Vagina (tissue), 2 donors: ENCODE data around the gene LLGL1.

Experiments
- POLR2A ChIP-seq, 2 donors: fragments of 450-650 bp; IDR thresholded peaks; one replicate each; pipeline ENCODE4 v1.6.1; 2017; ENCODE audit warnings: antibody characterized with exemption in 2 of 2, mild to moderate bottlenecking in 2 of 2, moderate library complexity in 2 of 2
- POLR2AphosphoS5 ChIP-seq, 2 donors: sonication (generic); formaldehyde crosslinking; IDR thresholded peaks; one replicate each; pipeline ENCODE4 v1.9.0; 2017; ENCODE audit warnings: antibody characterized with exemption in 2 of 2, mild to moderate bottlenecking in 2 of 2, low read depth in 1 of 2; ENCODE audit not compliant: insufficient read depth in 1 of 2
- TF ChIP-seq, protein P1 (sequence below), 3 experiments: fragments of 450-650 bp in 2 of 3; fragments of 200-600 bp in 1 of 3; sonication (generic) in 1 of 3; IDR thresholded peaks; one replicate each; pipeline ENCODE4 v1.5.1; 2017 to 2019; ENCODE audit warnings: antibody characterized with exemption in 3 of 3, mild to moderate bottlenecking in 2 of 3, moderate library complexity in 2 of 3

DNA sequence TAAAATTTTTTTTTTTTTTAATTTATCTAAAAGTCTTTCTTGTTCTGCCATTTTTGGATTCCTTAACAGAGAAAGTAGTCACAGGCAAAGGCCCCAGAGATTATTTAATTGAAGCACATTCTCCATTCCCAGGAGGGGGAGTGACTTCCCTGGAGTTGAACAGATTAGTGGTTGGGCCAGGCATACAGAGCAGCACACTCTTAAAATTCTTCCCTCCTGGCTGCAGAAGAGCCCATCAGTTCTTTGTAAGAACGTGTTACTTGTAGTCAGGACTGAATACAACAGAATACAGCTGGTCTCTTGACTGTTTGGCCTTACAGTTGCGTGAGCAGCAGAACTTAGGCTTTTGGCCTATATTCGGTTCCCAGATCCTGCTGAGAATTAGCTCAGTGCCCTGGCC, 40.0 kb upstream of the LLGL1 start:
- TF ChIP-seq POLR2A (IDR thresholded peaks at IDR 0.05) = no peak
- TF ChIP-seq, protein P1, sequence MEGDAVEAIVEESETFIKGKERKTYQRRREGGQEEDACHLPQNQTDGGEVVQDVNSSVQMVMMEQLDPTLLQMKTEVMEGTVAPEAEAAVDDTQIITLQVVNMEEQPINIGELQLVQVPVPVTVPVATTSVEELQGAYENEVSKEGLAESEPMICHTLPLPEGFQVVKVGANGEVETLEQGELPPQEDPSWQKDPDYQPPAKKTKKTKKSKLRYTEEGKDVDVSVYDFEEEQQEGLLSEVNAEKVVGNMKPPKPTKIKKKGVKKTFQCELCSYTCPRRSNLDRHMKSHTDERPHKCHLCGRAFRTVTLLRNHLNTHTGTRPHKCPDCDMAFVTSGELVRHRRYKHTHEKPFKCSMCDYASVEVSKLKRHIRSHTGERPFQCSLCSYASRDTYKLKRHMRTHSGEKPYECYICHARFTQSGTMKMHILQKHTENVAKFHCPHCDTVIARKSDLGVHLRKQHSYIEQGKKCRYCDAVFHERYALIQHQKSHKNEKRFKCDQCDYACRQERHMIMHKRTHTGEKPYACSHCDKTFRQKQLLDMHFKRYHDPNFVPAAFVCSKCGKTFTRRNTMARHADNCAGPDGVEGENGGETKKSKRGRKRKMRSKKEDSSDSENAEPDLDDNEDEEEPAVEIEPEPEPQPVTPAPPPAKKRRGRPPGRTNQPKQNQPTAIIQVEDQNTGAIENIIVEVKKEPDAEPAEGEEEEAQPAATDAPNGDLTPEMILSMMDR (IDR thresholded peaks at IDR 0.05) = no peak
- no peak for TF ChIP-seq POLR2AphosphoS5 (IDR thresholded peaks at IDR 0.05; ENCODE audit: insufficient read depth in 1 of 2, low read depth in 1 of 2)
